ENCODE measurements around the gene BTBD1.

The BTBD1 gene

GRCh38 chr15:82993144-82993543, 73.9 kb downstream of the BTBD1 start:
- H3K4me3 ChIP-seq (replicated peaks; ENCODE audit: low read depth, low read length): no peak overlapping the region
- no peak for TF ChIP-seq CTCF (IDR thresholded peaks at IDR 0.05; ENCODE audit: low read length, missing control alignments)
- no peak for DNase-seq (ENCODE audit: low read depth)

- TF ChIP-seq CTCF (IDR thresholded peaks at IDR 0.05; ENCODE audit: low read length, missing control alignments): no peak
- no peak for DNase-seq (ENCODE audit: low read depth)
- no peak overlapping the region for H3K4me3 ChIP-seq (replicated peaks; ENCODE audit: low read depth, low read length)
Measured at GRCh38 chr15:82992436-82992998, 74.5 kb downstream of the BTBD1 start.

DNA sequence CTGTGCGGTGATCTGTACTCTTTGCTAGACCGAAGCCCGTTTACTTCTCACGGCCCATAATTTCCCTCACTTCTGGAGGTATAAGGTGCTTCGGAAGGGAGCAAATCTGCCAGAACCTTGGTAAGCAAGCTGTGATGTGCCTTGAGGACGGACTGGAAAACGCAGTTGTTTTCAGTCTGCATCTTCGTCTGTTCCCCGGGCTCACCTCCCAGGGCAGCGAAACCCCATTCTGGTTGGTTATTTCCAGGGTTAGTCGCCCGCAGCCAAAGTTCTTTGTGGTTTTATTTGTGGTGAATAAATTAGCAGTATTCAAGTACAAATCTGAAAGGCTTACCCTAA, 80.6 kb downstream of the BTBD1 start:
- TF ChIP-seq CTCF (IDR thresholded peaks at IDR 0.05; ENCODE audit: low read length, missing control alignments): no peak
- H3K4me3 ChIP-seq (replicated peaks; ENCODE audit: low read depth, low read length): peak overlapping the region; percentile 85
- no peak for DNase-seq (ENCODE audit: low read depth)

DNA sequence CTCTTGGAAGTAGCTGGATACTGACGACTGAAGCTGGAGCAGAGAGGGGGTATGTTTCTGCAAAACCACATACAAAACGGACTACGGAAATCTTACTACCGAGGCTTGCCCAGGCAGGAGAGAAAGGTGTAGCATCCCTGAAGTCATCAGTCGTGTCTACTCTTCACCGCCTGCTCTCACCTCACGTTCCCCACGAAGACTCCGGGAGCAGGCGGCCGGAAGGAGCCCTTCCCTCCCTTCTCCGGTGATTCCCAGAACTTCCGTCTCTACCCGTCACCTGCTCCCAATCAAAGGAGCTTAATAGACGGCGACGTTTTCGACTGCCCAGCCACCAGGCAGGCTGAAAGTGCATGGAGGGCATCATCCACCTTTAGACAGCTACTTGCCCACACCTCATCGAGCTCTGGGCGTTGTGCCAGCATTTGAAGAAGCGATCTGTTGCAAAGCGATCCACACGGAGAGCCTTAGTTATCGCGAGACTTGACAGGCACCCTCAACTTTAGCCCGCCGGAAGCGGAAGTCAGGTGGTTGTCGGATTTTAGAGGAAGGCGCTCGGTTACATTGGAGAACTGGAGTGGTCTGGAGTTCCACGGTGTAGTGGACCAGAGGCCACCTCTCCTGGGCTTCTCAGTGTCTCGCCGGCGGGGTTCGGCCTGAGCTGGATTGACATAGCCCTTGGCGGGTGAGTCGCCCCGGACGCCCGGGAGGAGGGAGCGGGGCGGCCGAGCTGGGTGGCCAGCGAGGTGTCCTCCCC, 81.2 kb downstream of the BTBD1 start, which contains the start of gene RAMAC:
RAMAC (plus strand) TSS at position 523 of the 754 bp plus-strand sequence. CDS start 2,809 bp downstream, outside the sequence.
- no peak for TF ChIP-seq CTCF (IDR thresholded peaks at IDR 0.05; ENCODE audit: low read length, missing control alignments)
- H3K4me3 ChIP-seq (replicated peaks; ENCODE audit: low read depth, low read length): peak within 1 kb of the TSS; percentile 85
- DNase-seq (ENCODE audit: low read depth): peak; percentile 97

- no peak for DNase-seq (ENCODE audit: low read depth)
- TF ChIP-seq CTCF (IDR thresholded peaks at IDR 0.05; ENCODE audit: low read length, missing control alignments): no peak
- no peak overlapping the region for H3K4me3 ChIP-seq (replicated peaks; ENCODE audit: low read depth, low read length)
Measured at GRCh38 chr15:82980981-82981380, 86.1 kb downstream of the BTBD1 start.

GRCh38 chr15:82979726-82980125, 87.3 kb downstream of the BTBD1 start:
- no peak for DNase-seq (ENCODE audit: low read depth)
- TF ChIP-seq CTCF (IDR thresholded peaks at IDR 0.05; ENCODE audit: low read length, missing control alignments): no peak
- H3K4me3 ChIP-seq (replicated peaks; ENCODE audit: low read depth, low read length): no peak overlapping the region

- no peak for DNase-seq (ENCODE audit: low read depth)
- H3K4me3 ChIP-seq (replicated peaks; ENCODE audit: low read depth, low read length): no peak overlapping the region
- TF ChIP-seq CTCF (IDR thresholded peaks at IDR 0.05; ENCODE audit: low read length, missing control alignments): no peak
Measured at GRCh38 chr15:82978438-82978837, 88.6 kb downstream of the BTBD1 start.
